ENCODE results near the gene CYTH2.

GRCh38 chr19:48445256-48445605, 23.9 kb upstream of the CYTH2 start:
- TF ChIP-seq FOXA1 (IDR thresholded peaks at IDR 0.05; ENCODE audit: borderline replicate concordance) (no peak), MAFK (IDR thresholded peaks at IDR 0.05; ENCODE audit: low read length) (no peak), CTCF (IDR thresholded peaks at IDR 0.05 in 2 of 3, conservative IDR thresholded peaks at IDR 0.05 in 1 of 3; ENCODE audit: insufficient read depth in 2 of 3, low read depth in 1 of 3, low read length in 3 of 3) (peak; percentile 74 to 95 (median 83)), FOXJ3 (CRISPR knock-in tag; IDR thresholded peaks at IDR 0.05) (no peak), ZBTB40 (IDR thresholded peaks at IDR 0.05) (no peak), ZBTB40 (CRISPR knock-in tag; IDR thresholded peaks at IDR 0.05) (no peak), POLR2A (conservative IDR thresholded peaks at IDR 0.05) (no peak), HCFC1 (IDR thresholded peaks at IDR 0.05; ENCODE audit: low read depth, low read length) (no peak), NR2C2 (CRISPR knock-in tag; IDR thresholded peaks at IDR 0.05) (no peak), NR2C2 (tag; IDR thresholded peaks at IDR 0.05) (no peak), EGR1 (conservative IDR thresholded peaks at IDR 0.05) (no peak)

Data from K562 (cell line).